ENCODE data around the gene CTTN.

Gene CTTN

DNA sequence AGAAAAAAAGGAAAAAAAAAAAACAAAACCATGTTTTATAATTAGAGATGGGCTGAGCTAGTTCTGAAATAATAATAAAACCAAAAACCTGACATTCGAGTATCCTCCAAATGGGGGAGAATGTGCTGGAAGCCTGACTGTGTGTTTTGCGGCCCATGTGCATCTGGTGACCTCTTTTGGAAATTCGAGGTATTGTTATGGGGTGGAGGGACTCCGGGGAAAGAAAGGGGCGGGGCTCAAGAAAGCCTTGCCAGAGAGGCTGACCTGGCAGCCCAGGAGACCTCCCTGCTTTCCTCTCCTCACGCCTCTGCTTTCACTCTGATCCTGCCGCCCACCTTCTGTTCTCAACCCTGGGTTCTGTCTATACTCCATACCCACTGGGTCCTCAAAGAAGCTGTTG lies 72.9 kb downstream of the CTTN start:
- H3K4me3 ChIP-seq (replicated peaks; ENCODE audit: low read depth, low read length) = no peak overlapping the region
- no peaks in the 10 kb centered on the region; the same call in none of the 2 replicates for H3K27me3 ChIP-seq (replicated peaks; ENCODE audit: control insufficient read depth, insufficient read depth, low read length)
- TF ChIP-seq, protein P1, sequence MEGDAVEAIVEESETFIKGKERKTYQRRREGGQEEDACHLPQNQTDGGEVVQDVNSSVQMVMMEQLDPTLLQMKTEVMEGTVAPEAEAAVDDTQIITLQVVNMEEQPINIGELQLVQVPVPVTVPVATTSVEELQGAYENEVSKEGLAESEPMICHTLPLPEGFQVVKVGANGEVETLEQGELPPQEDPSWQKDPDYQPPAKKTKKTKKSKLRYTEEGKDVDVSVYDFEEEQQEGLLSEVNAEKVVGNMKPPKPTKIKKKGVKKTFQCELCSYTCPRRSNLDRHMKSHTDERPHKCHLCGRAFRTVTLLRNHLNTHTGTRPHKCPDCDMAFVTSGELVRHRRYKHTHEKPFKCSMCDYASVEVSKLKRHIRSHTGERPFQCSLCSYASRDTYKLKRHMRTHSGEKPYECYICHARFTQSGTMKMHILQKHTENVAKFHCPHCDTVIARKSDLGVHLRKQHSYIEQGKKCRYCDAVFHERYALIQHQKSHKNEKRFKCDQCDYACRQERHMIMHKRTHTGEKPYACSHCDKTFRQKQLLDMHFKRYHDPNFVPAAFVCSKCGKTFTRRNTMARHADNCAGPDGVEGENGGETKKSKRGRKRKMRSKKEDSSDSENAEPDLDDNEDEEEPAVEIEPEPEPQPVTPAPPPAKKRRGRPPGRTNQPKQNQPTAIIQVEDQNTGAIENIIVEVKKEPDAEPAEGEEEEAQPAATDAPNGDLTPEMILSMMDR (IDR thresholded peaks at IDR 0.05; ENCODE audit: insufficient read depth, low read length, poor library complexity, severe bottlenecking) = peak; percentile 67
- no peaks in the 10 kb centered on the region for H3K36me3 ChIP-seq (ENCODE audit: control insufficient read depth, insufficient read depth, low read length)
- DNase-seq (ENCODE audit: extremely low read depth, insufficient read length) = no peak

DNA sequence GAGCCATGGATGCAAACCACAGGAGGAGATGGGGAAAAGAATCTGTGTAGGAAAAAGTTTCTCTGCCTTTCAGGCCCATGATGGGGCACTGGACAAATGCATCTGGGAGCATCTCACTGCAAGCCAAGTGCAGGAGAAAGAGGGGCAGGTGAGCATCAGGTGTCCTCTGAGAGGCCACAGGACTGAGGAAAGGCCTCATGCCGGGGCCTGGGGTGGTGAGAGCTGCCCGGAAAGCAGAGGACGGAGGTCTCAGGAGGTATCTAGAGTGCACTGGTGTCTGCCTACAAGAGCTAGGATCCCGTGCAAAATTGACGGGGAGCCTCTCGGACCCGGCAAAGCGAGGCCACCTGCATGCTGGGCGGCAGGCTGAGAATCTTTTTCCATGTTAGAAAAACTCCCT lies 73.9 kb downstream of the CTTN start:
- no peak overlapping the region for H3K4me3 ChIP-seq (replicated peaks; ENCODE audit: low read depth, low read length)
- TF ChIP-seq, protein P1 (IDR thresholded peaks at IDR 0.05; ENCODE audit: insufficient read depth, low read length, poor library complexity, severe bottlenecking) = no peak
- no peak for DNase-seq (ENCODE audit: extremely low read depth, insufficient read length)
- no peaks in the 10 kb centered on the region; the same call in none of the 2 replicates for H3K27me3 ChIP-seq (replicated peaks; ENCODE audit: control insufficient read depth, insufficient read depth, low read length)
- no peaks in the 10 kb centered on the region for H3K36me3 ChIP-seq (ENCODE audit: control insufficient read depth, insufficient read depth, low read length)

DNA sequence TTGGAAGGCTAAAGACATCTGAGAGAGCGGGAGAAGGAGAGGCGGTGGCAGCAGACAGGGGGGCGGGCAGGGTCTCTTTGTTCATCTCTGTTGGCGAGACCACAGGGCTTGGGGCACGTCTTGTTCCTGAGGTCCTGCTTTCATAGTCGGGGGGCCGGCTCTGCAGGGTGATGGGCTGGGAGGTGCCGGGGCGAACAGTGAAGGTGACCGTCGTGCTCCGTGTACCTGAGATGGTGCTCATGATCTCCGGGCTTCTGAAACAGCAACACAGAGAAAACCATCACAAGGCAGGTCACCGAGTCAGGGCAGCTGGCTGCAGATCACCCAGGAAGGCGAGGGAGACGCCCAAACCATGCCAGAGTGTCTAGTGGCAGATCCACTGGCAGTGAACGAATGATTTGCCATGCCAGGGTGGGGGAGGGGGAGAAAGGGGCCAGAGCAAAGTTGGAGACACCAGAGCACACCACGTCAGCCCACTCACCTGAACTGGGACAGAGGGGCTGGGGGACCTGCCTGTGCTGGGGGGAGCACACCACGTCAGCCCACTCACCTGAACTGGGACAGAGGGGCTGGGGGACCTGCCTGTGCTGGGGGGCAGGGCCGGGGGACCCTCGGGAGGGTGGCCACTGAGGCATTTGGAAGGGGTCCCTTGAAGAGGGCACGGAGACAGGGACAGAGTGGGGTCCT lies 75.0 kb downstream of the CTTN start:
- Histone ChIP-seq H3K36me3 (ENCODE audit: control insufficient read depth, insufficient read depth, low read length) (no peaks in the 10 kb centered on the region), H3K4me3 (replicated peaks; ENCODE audit: low read depth, low read length) (no peak overlapping the region), H3K27me3 (replicated peaks; ENCODE audit: control insufficient read depth, insufficient read depth, low read length) (no peaks in the 10 kb centered on the region; the same call in none of the 2 replicates)
- TF ChIP-seq, protein P1 (IDR thresholded peaks at IDR 0.05; ENCODE audit: insufficient read depth, low read length, poor library complexity, severe bottlenecking) = no peak
- no peak for DNase-seq (ENCODE audit: extremely low read depth, insufficient read length)

DNA sequence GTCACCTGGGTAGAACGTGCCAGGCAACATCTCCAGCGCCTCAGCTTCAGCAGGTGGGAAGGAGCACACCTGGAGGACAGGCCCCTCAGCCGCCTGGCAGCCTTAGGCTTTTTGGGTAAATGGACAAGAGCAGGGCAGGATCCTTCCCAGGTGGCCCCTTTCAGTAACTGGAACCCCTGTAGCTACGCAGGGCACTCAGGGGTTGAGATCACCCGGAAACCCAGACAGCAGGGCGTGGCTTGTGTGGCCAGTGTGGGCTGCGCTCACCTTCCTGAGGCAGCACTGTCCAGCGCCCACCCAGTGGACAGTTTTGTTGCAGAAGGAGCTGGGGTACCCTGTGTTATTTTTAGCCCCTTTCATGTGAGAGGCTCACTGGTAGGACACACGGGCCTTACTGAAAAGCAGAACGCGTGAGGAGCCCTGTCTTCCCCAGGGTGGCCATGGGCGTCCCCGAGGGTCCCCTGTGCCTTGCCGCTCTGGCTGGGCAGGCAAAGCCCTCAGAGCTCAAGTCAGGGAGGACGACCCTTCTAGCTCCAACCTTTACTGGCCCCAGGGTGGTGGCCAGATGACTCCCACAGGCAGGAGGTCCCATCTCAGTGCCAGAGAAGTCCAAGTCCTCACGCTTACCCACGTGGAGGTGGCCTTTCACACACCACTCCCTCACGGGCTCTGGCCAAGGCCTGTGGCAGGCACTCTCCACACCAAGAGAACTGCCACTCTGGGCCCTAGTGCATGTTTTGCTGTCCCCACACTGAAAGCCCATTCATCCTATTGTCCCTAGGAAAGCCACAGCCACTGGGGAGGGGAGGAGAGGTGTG lies 75.8 kb downstream of the CTTN start:
- DNase-seq (ENCODE audit: extremely low read depth, insufficient read length) = no peak
- no peak overlapping the region for H3K4me3 ChIP-seq (replicated peaks; ENCODE audit: low read depth, low read length)
- TF ChIP-seq, protein P1 (IDR thresholded peaks at IDR 0.05; ENCODE audit: insufficient read depth, low read length, poor library complexity, severe bottlenecking) = no peak
- H3K36me3 ChIP-seq (ENCODE audit: control insufficient read depth, insufficient read depth, low read length) = no peaks in the 10 kb centered on the region
- H3K27me3 ChIP-seq (replicated peaks; ENCODE audit: control insufficient read depth, insufficient read depth, low read length) = no peaks in the 10 kb centered on the region; the same call in none of the 2 replicates

DNA sequence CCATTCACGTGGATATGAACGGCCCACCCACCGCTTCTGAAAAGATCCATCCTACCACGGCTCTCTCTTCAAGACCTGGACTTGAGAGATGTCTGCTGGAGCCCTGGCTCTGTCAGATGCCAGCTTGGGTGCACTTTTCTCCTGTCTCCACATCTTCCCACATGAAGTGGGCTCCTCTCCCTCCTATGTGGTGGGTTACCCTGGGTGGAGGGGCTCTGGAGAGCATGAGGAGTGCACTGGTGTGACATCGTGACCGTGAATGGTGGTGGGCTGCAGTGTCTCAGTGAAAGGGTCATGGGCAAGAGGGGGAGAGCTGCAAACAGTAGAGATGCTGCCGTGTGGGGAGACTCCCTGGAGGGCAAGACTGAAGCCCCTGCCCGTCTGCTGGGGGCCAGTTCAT lies 76.4 kb downstream of the CTTN start:
- no peak overlapping the region for H3K4me3 ChIP-seq (replicated peaks; ENCODE audit: low read depth, low read length)
- no peak for DNase-seq (ENCODE audit: extremely low read depth, insufficient read length)
- H3K36me3 ChIP-seq (ENCODE audit: control insufficient read depth, insufficient read depth, low read length) = no peaks in the 10 kb centered on the region
- TF ChIP-seq, protein P1 (IDR thresholded peaks at IDR 0.05; ENCODE audit: insufficient read depth, low read length, poor library complexity, severe bottlenecking) = no peak
- no peaks in the 10 kb centered on the region; the same call in none of the 2 replicates for H3K27me3 ChIP-seq (replicated peaks; ENCODE audit: control insufficient read depth, insufficient read depth, low read length)

Measured in GM06990 (cell line).